PC-9 (cell line): Measurements from ENCODE around the gene EXT2.

Source experiments
- EZH2 ChIP-seq: fragments of 200-600 bp; sonication (generic); IDR thresholded peaks from 2 replicates; pipeline ENCODE4 v1.8.0; 2017; ENCODE audit warnings: antibody characterized with exemption, low read depth
- TF ChIP-seq, protein P1 (sequence below): fragments of 200-600 bp; sonication (generic); conservative IDR thresholded peaks from 2 replicates; pipeline ENCODE4 v1.6.1; 2017; ENCODE audit warnings: mixed run types, antibody characterized with exemption, mild to moderate bottlenecking, moderate library complexity

DNA sequence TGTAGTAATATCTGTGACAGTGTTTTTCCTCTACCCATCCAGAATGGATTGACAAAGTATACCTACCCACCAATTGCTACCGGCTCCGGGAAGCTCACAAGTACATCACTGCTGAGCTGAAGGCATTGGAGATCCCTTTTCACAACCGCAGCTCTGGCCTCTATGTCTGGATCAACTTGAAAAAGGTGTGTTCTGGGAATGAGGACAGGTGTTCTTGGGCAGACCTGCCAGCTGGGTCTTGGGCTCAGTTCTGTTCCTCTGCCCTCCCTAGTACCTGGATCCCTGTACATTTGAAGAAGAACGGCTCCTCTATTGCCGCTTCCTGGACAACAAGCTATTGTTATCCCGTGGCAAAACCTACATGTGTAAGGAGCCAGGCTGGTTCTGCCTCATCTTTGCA lies 37.2 kb upstream of the EXT2 start:
- TF ChIP-seq, protein P1, sequence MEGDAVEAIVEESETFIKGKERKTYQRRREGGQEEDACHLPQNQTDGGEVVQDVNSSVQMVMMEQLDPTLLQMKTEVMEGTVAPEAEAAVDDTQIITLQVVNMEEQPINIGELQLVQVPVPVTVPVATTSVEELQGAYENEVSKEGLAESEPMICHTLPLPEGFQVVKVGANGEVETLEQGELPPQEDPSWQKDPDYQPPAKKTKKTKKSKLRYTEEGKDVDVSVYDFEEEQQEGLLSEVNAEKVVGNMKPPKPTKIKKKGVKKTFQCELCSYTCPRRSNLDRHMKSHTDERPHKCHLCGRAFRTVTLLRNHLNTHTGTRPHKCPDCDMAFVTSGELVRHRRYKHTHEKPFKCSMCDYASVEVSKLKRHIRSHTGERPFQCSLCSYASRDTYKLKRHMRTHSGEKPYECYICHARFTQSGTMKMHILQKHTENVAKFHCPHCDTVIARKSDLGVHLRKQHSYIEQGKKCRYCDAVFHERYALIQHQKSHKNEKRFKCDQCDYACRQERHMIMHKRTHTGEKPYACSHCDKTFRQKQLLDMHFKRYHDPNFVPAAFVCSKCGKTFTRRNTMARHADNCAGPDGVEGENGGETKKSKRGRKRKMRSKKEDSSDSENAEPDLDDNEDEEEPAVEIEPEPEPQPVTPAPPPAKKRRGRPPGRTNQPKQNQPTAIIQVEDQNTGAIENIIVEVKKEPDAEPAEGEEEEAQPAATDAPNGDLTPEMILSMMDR: no peak
- TF ChIP-seq EZH2: no peak
